Stimulated activated CD4-positive, alpha-beta T cell treated with anti-CD3 and anti-CD28 coated beads, Interleukin-15, amount 100 ng/mL, for 1 hour (primary cell): ENCODE results near the gene ADAP1.
"Not testable (repeated sequence)": the region's sequence is repeated elsewhere in the genome, so short reads cannot be mapped to it uniquely, and the experiment has no call there.

Experiments
- DNase-seq, 2 donors: peaks; one replicate each; pipeline ENCODE4 v3.0.0-alpha.2; 2020; ENCODE audit warnings: low read depth in 1 of 2, low spot score in 1 of 2

The ADAP1 gene

GRCh38 chr7:940599-941408 lies 13.7 kb downstream of the ADAP1 start:
- no peak for DNase-seq

GRCh38 chr7:939843-940242 lies 14.6 kb downstream of the ADAP1 start:
- DNase-seq, result no peak

- no peak for DNase-seq
Measured at GRCh38 chr7:938546-939185, 15.8 kb downstream of the ADAP1 start.

- DNase-seq, result no peak
Measured at GRCh38 chr7:937856-938484, 16.5 kb downstream of the ADAP1 start.

- no peak for DNase-seq
Measured at GRCh38 chr7:936386-937054, 18.0 kb downstream of the ADAP1 start.

GRCh38 chr7:935874-936385 lies 18.6 kb downstream of the ADAP1 start:
- no peak for DNase-seq

GRCh38 chr7:935164-935873 lies 19.2 kb downstream of the ADAP1 start:
- no peak for DNase-seq

- DNase-seq, result no peak
Measured at GRCh38 chr7:934469-935163, 19.9 kb downstream of the ADAP1 start.

GRCh38 chr7:932651-932975 lies 21.9 kb downstream of the ADAP1 start:
- DNase-seq, result no peak

- no peak for DNase-seq
Measured at GRCh38 chr7:931871-932650, 22.4 kb downstream of the ADAP1 start.

GRCh38 chr7:930975-931758 lies 23.3 kb downstream of the ADAP1 start:
- DNase-seq, result no peak

- no peak for DNase-seq
Measured at GRCh38 chr7:929311-929711, 25.2 kb downstream of the ADAP1 start.

GRCh38 chr7:927031-927671 lies 27.3 kb downstream of the ADAP1 start:
- DNase-seq, result no peak

GRCh38 chr7:926061-927030 lies 28.1 kb downstream of the ADAP1 start:
- DNase-seq, result peak in 1 of 2 donors; percentile 0

GRCh38 chr7:925601-926000 lies 28.9 kb downstream of the ADAP1 start:
- DNase-seq, result no peak

- peak in 1 of 2 donors; percentile 45 for DNase-seq
Measured at GRCh38 chr7:924541-925231, 29.8 kb downstream of the ADAP1 start.

GRCh38 chr7:924042-924441 lies 30.4 kb downstream of the ADAP1 start:
- DNase-seq, result not testable (repeated sequence)
